SW 1271 (cell line): Measurements from ENCODE around the gene CARD14.
"Not testable (repeated sequence)": the region's sequence is repeated elsewhere in the genome, so short reads cannot be mapped to it uniquely, and the experiment has no call there.

Experiments used
- DNase-seq, 2 experiments: peaks; one replicate each; lab custom pipeline; 2025; lab: John Stamatoyannopoulos, UW

The CARD14 gene

GRCh38 chr17:80227156-80227555, 57.3 kb downstream of the CARD14 start:
- DNase-seq = no peak

- no peak for DNase-seq
Measured at GRCh38 chr17:80227666-80228065, 57.8 kb downstream of the CARD14 start.

GRCh38 chr17:80228477-80228876, 58.6 kb downstream of the CARD14 start:
- DNase-seq = no peak

- no peak for DNase-seq
Measured at GRCh38 chr17:80229011-80229410, 59.2 kb downstream of the CARD14 start.

GRCh38 chr17:80232438-80232837, 62.6 kb downstream of the CARD14 start:
- DNase-seq = no peak

- DNase-seq = no peak
Measured at GRCh38 chr17:80233202-80233601, 63.4 kb downstream of the CARD14 start.

GRCh38 chr17:80236911-80237310, 67.1 kb downstream of the CARD14 start:
- DNase-seq = no peak

GRCh38 chr17:80237386-80237785, 67.6 kb downstream of the CARD14 start:
- no peak for DNase-seq

GRCh38 chr17:80242505-80242904, 72.7 kb downstream of the CARD14 start:
- no peak for DNase-seq

- DNase-seq = no peak
Measured at GRCh38 chr17:80243526-80244433, 74.0 kb downstream of the CARD14 start.

- not testable (repeated sequence) for DNase-seq
Measured at GRCh38 chr17:80244448-80244847, 74.6 kb downstream of the CARD14 start.

- no peak for DNase-seq
Measured at GRCh38 chr17:80244871-80245509, 75.2 kb downstream of the CARD14 start.

GRCh38 chr17:80245566-80246265, 75.9 kb downstream of the CARD14 start:
- DNase-seq = no peak

- DNase-seq = no peak
Measured at GRCh38 chr17:80246266-80246681, 76.4 kb downstream of the CARD14 start.

GRCh38 chr17:80246726-80247125, 76.9 kb downstream of the CARD14 start:
- DNase-seq = no peak

- no peak for DNase-seq
Measured at GRCh38 chr17:80247561-80247960, 77.7 kb downstream of the CARD14 start.

- DNase-seq = no peak
Measured at GRCh38 chr17:80248001-80248893, 78.4 kb downstream of the CARD14 start.

- DNase-seq = no peak
Measured at GRCh38 chr17:80248894-80249710, 79.3 kb downstream of the CARD14 start.

GRCh38 chr17:80251966-80252365, 82.1 kb downstream of the CARD14 start:
- DNase-seq = no peak

GRCh38 chr17:80252871-80253270, 83.0 kb downstream of the CARD14 start:
- DNase-seq = no peak
